GM19467 (cell line): Measurements from ENCODE around the gene PBX4.

ENCODE experiments used
- ATAC-seq: cut with Tn5 transposase; IDR thresholded peaks from one replicate; pipeline ENCODE4 v1.9.1; 2021; ENCODE audit warnings: mild to moderate bottlenecking, moderate library complexity; ENCODE audit not compliant: unreplicated experiment

PBX4 gene

GRCh38 chr19:19559931-19560330, 58.6 kb downstream of the PBX4 start:
- no peak for ATAC-seq

GRCh38 chr19:19558636-19559035, 59.9 kb downstream of the PBX4 start:
- ATAC-seq: no peak

- no peak for ATAC-seq
Measured at GRCh38 chr19:19558055-19558454, 60.4 kb downstream of the PBX4 start.

- ATAC-seq: no peak
Measured at GRCh38 chr19:19554074-19555023, 64.1 kb downstream of the PBX4 start.

GRCh38 chr19:19553670-19554069, 64.8 kb downstream of the PBX4 start:
- no peak for ATAC-seq

- no peak for ATAC-seq
Measured at GRCh38 chr19:19552798-19553197, 65.7 kb downstream of the PBX4 start.

- ATAC-seq: no peak
Measured at GRCh38 chr19:19551853-19552192, 66.7 kb downstream of the PBX4 start.

GRCh38 chr19:19550972-19551852, 67.3 kb downstream of the PBX4 start:
- no peak for ATAC-seq

GRCh38 chr19:19550485-19550929, 68.0 kb downstream of the PBX4 start:
- ATAC-seq: no peak

GRCh38 chr19:19549804-19550464, 68.6 kb downstream of the PBX4 start:
- no peak for ATAC-seq

GRCh38 chr19:19548915-19549759, 69.3 kb downstream of the PBX4 start:
- ATAC-seq: no peak

- ATAC-seq: no peak
Measured at GRCh38 chr19:19547674-19548336, 70.7 kb downstream of the PBX4 start.

- ATAC-seq: no peak
Measured at GRCh38 chr19:19546751-19547162, 71.7 kb downstream of the PBX4 start.

GRCh38 chr19:19545707-19546106, 72.8 kb downstream of the PBX4 start:
- ATAC-seq: no peak

- ATAC-seq: no peak
Measured at GRCh38 chr19:19544954-19545591, 73.4 kb downstream of the PBX4 start.

- ATAC-seq: no peak
Measured at GRCh38 chr19:19544257-19544953, 74.1 kb downstream of the PBX4 start.

GRCh38 chr19:19543640-19544039, 74.8 kb downstream of the PBX4 start:
- ATAC-seq: no peak

GRCh38 chr19:19543101-19543500, 75.4 kb downstream of the PBX4 start:
- no peak for ATAC-seq

GRCh38 chr19:19542507-19542906, 76.0 kb downstream of the PBX4 start:
- ATAC-seq: no peak
